IPS DF 6.9 (cell line): ENCODE data around the gene TOMM20L.
A peak's percentile ranks its signal among the peaks of the same experiment; 100 is the strongest.

Source experiments
- DNase-seq: peaks from one replicate; pipeline ENCODE4 v3.0.0-alpha.2; 2013; ENCODE audit warnings: low read depth, low spot score
- H3K27ac ChIP-seq: one replicate; pipeline ENCODE4 v1.5.1; 2013; ENCODE audit warnings: low read length, control low read depth
- H3K27me3 ChIP-seq: 2 replicates; pipeline ENCODE4 v1.6.1; 2013; ENCODE audit warnings: mild to moderate bottlenecking, low read length; ENCODE audit not compliant: control insufficient read depth, insufficient read depth
- H3K36me3 ChIP-seq: 2 replicates; pipeline ENCODE4 v1.6.1; 2013; ENCODE audit warnings: low read length; ENCODE audit not compliant: control insufficient read depth, insufficient read depth
- H3K4me1 ChIP-seq: 2 replicates; pipeline ENCODE4 v1.6.1; 2013; ENCODE audit warnings: low read length; ENCODE audit not compliant: control insufficient read depth, insufficient read depth
- H3K4me3 ChIP-seq: 2 replicates; pipeline ENCODE4 v1.5.1; 2013; ENCODE audit warnings: mild to moderate bottlenecking, low read length
- H3K9me3 ChIP-seq: 2 replicates; pipeline ENCODE4 v1.6.1; 2013; ENCODE audit warnings: low read length, inconsistent platforms; ENCODE audit not compliant: control insufficient read depth, insufficient read depth
- WGBS: extraction: QIAGEN DNeasy Blood & Tissue Kit; methylation state at CpG from one replicate; pipeline ENCODE4 v1.1.7; 2013; ENCODE audit warnings: mixed read lengths, missing lambda C conversion rate; ENCODE audit not compliant: insufficient read length, insufficient coverage; 5-methylcytosine and 5-hydroxymethylcytosine counted together

TOMM20L gene

GRCh38 chr14:58426670-58427280, 31.0 kb downstream of the TOMM20L start:
- DNase-seq = no peak
- WGBS = no CpG with 5 or more reads among the region's 35 CpGs
- H3K36me3 ChIP-seq = no peaks in the 10 kb centered on the region; the same call in 1 of the 2 replicates
- H3K27ac ChIP-seq = no peak overlapping the region
- H3K4me3 ChIP-seq = peak overlapping the region; percentile 80
- no peaks in the 10 kb centered on the region for H3K9me3 ChIP-seq
- no peaks in the 10 kb centered on the region for H3K4me1 ChIP-seq
- H3K27me3 ChIP-seq = no peaks in the 10 kb centered on the region

DNA sequence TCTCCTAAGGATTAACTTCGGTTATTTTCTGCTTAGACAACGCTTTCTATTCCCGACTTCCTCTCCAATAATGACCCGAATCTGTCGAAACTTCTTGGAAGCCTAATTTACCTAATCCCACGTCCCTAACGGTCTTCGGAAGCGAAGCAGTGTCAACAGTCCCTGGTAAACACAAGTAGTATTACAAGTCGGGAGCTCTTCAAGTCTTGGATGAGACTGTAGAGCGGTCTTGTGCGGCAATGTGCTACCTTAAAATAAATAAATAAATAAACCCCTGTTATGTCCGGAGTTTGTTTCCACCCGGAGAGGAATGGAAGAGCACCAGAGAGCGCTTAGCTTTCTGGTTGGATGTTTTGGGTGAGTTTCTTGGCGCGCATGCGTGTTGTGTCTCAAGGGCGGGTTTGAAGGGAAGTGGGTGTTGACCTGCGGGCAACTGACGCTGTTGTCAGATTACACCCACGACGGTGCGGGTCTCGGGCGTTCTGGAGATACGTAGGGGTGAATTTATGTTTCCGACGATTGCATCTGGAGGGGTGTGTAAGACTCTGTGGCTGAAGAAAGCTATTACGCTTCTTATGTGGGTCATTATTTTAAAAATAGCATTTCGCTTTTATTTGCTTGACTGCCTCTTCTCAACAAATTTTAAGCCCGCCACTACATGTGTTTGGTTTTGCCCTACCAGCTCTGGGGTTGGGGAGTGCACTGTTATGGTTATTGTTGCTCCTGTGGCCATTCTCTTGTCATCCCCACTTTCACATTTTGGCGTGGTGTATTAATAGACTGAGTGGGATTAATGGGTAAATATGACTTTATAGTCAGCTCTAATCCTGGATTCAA, 31.8 kb downstream of the TOMM20L start, which contains the start of the genes KIAA0586 and TIMM9:
Gene KIAA0586, plus strand, starts transcription at position 439 of the 837 bp plus-strand sequence. CDS start 546 bp downstream, outside the sequence.
Gene TIMM9, minus strand, starts transcription at position 251 of the 837 bp plus-strand sequence. CDS start 15,586 bp downstream, outside the sequence.
- H3K9me3 ChIP-seq = no peaks in the 10 kb centered on the region
- H3K4me3 ChIP-seq = peak within 1 kb of the TSS; percentile 80
- no peaks in the 10 kb centered on the region; the same call in 1 of the 2 replicates for H3K36me3 ChIP-seq
- no peak within 1 kb of the TSS for H3K27ac ChIP-seq
- peak; percentile 95 for DNase-seq
- WGBS = no CpG with 5 or more reads among the region's 33 CpGs
- no peaks in the 10 kb centered on the region for H3K4me1 ChIP-seq
- H3K27me3 ChIP-seq = no peaks in the 10 kb centered on the region

DNA sequence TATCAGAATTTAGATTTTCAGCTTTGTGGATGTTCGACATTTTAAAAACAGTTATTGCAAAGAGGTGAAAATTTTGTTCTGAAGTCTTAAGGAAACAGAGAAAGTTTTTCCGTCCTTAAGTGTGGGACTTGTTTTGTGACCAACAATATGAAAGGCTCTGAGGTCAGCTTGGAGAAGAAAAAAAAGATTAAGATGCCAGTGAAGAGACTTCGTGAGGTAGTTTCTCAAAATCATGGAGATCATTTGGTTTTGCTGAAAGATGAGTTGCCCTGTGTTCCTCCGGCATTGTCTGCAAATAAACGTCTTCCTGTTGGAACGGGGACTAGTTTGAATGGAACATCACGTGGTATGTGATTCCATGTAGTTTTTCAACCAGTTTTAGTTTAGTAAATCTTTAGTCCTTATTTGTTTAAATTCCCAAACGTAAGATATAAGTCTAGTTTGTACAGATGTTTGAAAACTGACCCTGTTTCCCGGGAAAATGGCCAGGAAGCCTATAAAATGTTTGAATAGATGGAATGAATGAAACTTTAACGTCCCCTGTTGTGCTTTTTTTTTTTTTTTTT, 32.5 kb downstream of the TOMM20L start:
- Histone ChIP-seq H3K36me3 (no peaks in the 10 kb centered on the region; the same call in 1 of the 2 replicates), H3K4me3 (peak overlapping the region; percentile 80; the same call in 1 of the 2 replicates), H3K27ac (no peak overlapping the region), H3K4me1 (no peaks in the 10 kb centered on the region), H3K27me3 (no peaks in the 10 kb centered on the region), H3K9me3 (no peaks in the 10 kb centered on the region)
- DNase-seq = no peak
- WGBS = no CpG with 5 or more reads among the region's 10 CpGs

- Histone ChIP-seq H3K9me3 (no peaks in the 10 kb centered on the region), H3K4me1 (no peaks in the 10 kb centered on the region)
These were observed 34.4 kb downstream of the TOMM20L start for GRCh38 chr14:58430156-58430555.

DNA sequence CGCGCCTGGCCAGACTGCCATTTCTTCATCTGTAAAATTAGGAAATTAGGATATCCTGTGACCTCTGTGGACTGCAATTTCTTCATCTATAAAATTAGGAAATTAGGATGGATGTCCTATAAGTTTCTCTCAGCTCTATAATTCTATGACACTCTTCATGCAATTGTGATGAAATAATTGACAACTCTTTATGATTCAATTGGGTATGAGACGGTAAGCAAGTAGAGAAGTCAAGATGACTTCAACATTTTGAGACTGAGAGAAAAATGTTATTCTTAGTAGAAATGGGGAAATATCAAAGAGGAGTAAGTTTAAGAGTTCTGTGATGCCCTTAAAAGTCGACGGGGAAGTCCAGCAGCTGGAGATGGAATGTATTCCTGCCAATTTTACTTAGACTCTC, 43.7 kb downstream of the TOMM20L start:
- no CpG with 5 or more reads among the region's 5 CpGs for WGBS
- Histone ChIP-seq H3K9me3 (no peaks in the 10 kb centered on the region), H3K27me3 (no peaks in the 10 kb centered on the region), H3K36me3 (no peaks in the 10 kb centered on the region; the same call in 1 of the 2 replicates), H3K4me3 (no peak overlapping the region), H3K4me1 (no peaks in the 10 kb centered on the region), H3K27ac (no peak overlapping the region)
- no peak for DNase-seq

More at GRCh38 chr14:58430156-58430555, 34.4 kb downstream of the TOMM20L start:
- Histone ChIP-seq H3K36me3 (no peaks in the 10 kb centered on the region; the same call in 1 of the 2 replicates), H3K4me3 (no peak overlapping the region), H3K27ac (no peak overlapping the region), H3K27me3 (no peaks in the 10 kb centered on the region)
- no peak for DNase-seq
- WGBS = no CpG with 5 or more reads among the region's 1 CpG

DNA sequence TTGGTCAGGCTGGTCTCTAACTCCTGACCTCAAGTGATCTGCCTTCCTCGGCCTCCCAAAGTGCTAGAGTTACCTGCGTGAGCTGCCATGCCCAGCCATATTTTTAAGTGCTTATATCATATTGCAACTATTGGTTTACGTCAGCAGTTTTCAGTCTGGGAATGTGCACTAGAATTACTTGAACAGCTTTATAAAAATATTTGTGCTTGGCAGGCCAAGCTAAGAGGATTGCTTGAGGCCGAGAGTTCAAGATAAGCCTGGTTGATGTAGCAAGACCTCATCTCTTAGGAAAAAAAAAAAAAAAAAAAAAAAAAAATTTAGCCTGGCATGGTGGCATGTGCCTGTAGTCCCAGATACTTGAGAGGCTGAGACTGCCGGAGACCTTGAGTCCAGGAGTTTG, 48.9 kb downstream of the TOMM20L start:
- Histone ChIP-seq H3K36me3 (peaks cover 4% of the 10 kb centered on the region; the same call in 1 of the 2 replicates), H3K27me3 (no peaks in the 10 kb centered on the region), H3K4me3 (no peak overlapping the region), H3K9me3 (no peaks in the 10 kb centered on the region), H3K27ac (no peak overlapping the region), H3K4me1 (no peaks in the 10 kb centered on the region)
- no CpG with 5 or more reads among the region's 5 CpGs for WGBS
- DNase-seq = no peak

DNA sequence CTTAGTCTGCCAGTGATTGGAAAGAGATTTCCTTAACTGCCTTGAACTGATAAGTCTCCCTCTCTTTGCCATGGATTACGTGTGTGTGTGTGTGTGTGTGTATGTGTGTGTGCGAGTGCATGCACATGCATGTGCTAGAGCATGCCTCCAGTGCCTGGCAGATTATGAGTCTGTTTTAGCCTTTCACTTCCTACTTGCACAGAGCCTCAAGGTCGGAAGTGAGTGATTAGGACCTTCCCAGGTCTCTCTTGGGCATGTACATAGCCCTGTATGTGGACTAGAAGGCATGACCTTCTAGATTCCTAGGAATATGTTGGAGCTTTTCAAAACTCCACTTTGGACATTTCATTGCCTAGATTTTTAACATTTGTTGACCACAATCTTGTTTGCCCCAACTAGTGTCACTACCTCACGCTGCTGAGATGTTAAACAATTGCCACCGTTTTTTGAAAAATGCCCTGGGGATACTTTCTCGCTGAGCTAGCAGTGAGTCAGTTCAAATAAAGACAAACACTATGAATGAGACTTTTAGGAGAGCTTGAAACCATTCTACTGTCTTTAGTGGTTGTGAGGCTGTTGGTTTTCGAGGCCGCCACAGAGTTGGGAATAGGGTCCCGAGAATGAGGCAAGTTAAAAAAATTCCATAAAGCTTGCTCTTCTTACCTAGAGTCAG, 60.0 kb downstream of the TOMM20L start:
- no peak for DNase-seq
- no CpG with 5 or more reads among the region's 9 CpGs for WGBS
- Histone ChIP-seq H3K36me3 (no peaks in the 10 kb centered on the region), H3K27me3 (no peaks in the 10 kb centered on the region), H3K9me3 (no peaks in the 10 kb centered on the region), H3K4me1 (no peaks in the 10 kb centered on the region), H3K27ac (no peak overlapping the region), H3K4me3 (no peak overlapping the region)
